ENCODE results near the gene PHLDB2. TPM values are rescaled to one million over a fixed set of nuclear protein-coding genes. Genes with fewer than 3 reads are reported as not detected.
"Not testable (repeated sequence)": the region's sequence is repeated elsewhere in the genome, so short reads cannot be mapped to it uniquely, and the experiment has no call there.

The PHLDB2 gene
- total RNA-seq, 1 donor from 2014 or later = 170 TPM

DNA sequence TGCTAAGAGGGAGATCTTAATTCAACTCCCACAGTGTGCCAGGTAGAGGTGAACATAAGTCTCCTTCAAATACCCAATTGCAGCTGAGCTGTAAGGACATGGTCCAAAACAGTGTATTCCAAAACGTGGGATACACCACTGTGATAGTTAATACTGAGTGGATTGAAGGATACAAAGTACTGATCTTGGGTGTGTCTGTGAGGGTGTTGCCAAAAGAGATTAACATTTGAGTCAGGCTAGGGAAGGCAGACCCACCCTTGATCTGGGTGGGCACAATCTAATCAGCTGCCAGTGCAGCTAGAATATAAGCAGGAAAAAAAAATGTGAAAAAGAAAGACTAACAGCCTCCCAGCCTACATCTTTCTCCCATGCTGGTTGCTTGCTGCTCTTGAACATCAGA is 45.1 kb upstream of the PHLDB2 start:
- no peak overlapping the region for H3K4me2 ChIP-seq (ENCODE audit: low read length)
- H2AFZ ChIP-seq (ENCODE audit: low read depth, low read length) = no peak overlapping the region
- H3K27me3 ChIP-seq (ENCODE audit: insufficient read depth, low read length) = no peaks in the 10 kb centered on the region
- Mint-ChIP-seq H3K4me3 (ENCODE audit: unreplicated experiment) (no peak overlapping the region), H3K27me3 (ENCODE audit: low read depth, unreplicated experiment) (no peaks in the 10 kb centered on the region), H3K4me1 (ENCODE audit: low read depth, unreplicated experiment) (peaks cover 40% of the 10 kb centered on the region), H3K9me3 (ENCODE audit: unreplicated experiment) (peaks cover 25% of the 10 kb centered on the region), H3K36me3 (ENCODE audit: low read depth, unreplicated experiment) (peaks cover 3% of the 10 kb centered on the region), H3K27ac (ENCODE audit: unreplicated experiment) (no peak overlapping the region)
- H3K4me3 ChIP-seq (ENCODE audit: insufficient read depth, low read depth, low read length) = no peak overlapping the region
- H3K9me3 ChIP-seq (ENCODE audit: insufficient read depth, low read depth, low read length) = peaks cover 3% of the 10 kb centered on the region
- no peak for DNase-seq (ENCODE audit: low read depth)
- no peaks in the 10 kb centered on the region for H4K20me1 ChIP-seq (ENCODE audit: insufficient read depth, low read length)
- no peak for FAIRE-seq
- no peaks in the 10 kb centered on the region for H3K79me2 ChIP-seq (ENCODE audit: insufficient read depth, low read length)
- H3K27ac ChIP-seq (ENCODE audit: low read depth, low read length) = no peak overlapping the region
- peaks cover 31% of the 10 kb centered on the region for H3K4me1 ChIP-seq (ENCODE audit: insufficient read depth, low read length)
- TF ChIP-seq, protein P1, sequence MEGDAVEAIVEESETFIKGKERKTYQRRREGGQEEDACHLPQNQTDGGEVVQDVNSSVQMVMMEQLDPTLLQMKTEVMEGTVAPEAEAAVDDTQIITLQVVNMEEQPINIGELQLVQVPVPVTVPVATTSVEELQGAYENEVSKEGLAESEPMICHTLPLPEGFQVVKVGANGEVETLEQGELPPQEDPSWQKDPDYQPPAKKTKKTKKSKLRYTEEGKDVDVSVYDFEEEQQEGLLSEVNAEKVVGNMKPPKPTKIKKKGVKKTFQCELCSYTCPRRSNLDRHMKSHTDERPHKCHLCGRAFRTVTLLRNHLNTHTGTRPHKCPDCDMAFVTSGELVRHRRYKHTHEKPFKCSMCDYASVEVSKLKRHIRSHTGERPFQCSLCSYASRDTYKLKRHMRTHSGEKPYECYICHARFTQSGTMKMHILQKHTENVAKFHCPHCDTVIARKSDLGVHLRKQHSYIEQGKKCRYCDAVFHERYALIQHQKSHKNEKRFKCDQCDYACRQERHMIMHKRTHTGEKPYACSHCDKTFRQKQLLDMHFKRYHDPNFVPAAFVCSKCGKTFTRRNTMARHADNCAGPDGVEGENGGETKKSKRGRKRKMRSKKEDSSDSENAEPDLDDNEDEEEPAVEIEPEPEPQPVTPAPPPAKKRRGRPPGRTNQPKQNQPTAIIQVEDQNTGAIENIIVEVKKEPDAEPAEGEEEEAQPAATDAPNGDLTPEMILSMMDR (IDR thresholded peaks at IDR 0.05; ENCODE audit: insufficient read depth, low read depth, low read length) = no peak
- no peak for TF ChIP-seq EZH2 (IDR thresholded peaks at IDR 0.05; ENCODE audit: insufficient read depth, low read length)
- no peak overlapping the region for H3K9ac ChIP-seq (ENCODE audit: low read length)
- no peaks in the 10 kb centered on the region for H3K36me3 ChIP-seq (ENCODE audit: insufficient read depth, low read length)

DNA sequence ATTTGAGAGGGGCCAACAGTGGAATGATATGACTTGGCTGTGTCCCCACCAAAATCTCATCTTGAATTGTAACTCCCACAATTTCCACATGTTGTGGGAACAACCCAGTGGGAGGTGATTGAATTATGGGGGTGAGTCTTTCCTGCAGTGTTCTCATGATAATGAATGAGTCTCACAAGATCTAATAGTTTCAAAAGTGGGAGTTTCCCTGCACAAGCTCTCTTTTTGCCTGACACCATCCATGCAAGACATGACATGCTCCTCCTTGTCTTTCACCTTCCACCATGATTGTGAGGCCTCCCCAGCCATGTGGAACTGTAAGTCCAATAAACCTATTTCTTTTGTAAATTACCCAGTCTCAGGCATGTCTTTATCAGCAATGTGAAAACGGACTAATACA is 42.3 kb upstream of the PHLDB2 start:
- H3K27me3 ChIP-seq (ENCODE audit: insufficient read depth, low read length); DNase-seq (ENCODE audit: low read depth); H3K27me3 Mint-ChIP-seq (ENCODE audit: low read depth, unreplicated experiment); H3K27ac ChIP-seq (ENCODE audit: low read depth, low read length); H3K4me1 ChIP-seq (ENCODE audit: insufficient read depth, low read length); H3K79me2 ChIP-seq (ENCODE audit: insufficient read depth, low read length); H3K27ac Mint-ChIP-seq (ENCODE audit: unreplicated experiment); H3K36me3 ChIP-seq (ENCODE audit: insufficient read depth, low read length); H3K9ac ChIP-seq (ENCODE audit: low read length); H4K20me1 ChIP-seq (ENCODE audit: insufficient read depth, low read length); H3K4me2 ChIP-seq (ENCODE audit: low read length); H3K4me3 ChIP-seq (ENCODE audit: insufficient read depth, low read depth, low read length); FAIRE-seq; H2AFZ ChIP-seq (ENCODE audit: low read depth, low read length); H3K4me3 Mint-ChIP-seq (ENCODE audit: unreplicated experiment); H3K9me3 ChIP-seq (ENCODE audit: insufficient read depth, low read depth, low read length): not testable (repeated sequence)
- peaks cover 35% of the 10 kb centered on the region for H3K9me3 Mint-ChIP-seq (ENCODE audit: unreplicated experiment)
- peaks cover 10% of the 10 kb centered on the region for H3K36me3 Mint-ChIP-seq (ENCODE audit: low read depth, unreplicated experiment)
- peaks cover 12% of the 10 kb centered on the region for H3K4me1 Mint-ChIP-seq (ENCODE audit: low read depth, unreplicated experiment)

DNA sequence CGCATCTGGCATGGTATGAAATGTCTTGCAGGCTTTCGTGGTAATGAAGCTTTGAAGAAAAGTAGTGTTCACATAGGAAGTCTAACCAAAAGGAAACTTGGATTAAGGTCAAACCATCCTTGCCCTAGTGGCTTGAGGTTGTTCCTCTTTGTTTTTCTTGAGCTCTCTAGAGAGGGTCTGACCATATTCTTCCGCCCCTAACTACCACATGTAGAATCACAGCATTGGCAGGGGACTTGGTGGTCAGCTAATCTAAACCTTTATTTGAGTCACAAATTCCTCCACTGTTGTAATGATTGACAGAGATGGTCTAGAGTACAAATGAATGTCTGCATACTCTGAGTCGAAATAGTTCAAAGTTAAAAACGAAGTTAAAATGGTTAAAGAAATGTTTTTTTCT is 39.1 kb upstream of the PHLDB2 start:
- Histone ChIP-seq H3K9ac (ENCODE audit: low read length) (no peak overlapping the region), H3K79me2 (ENCODE audit: insufficient read depth, low read length) (no peaks in the 10 kb centered on the region), H3K27ac (ENCODE audit: low read depth, low read length) (no peak overlapping the region), H3K36me3 (ENCODE audit: insufficient read depth, low read length) (no peaks in the 10 kb centered on the region), H3K4me1 (ENCODE audit: insufficient read depth, low read length) (no peaks in the 10 kb centered on the region), H3K9me3 (ENCODE audit: insufficient read depth, low read depth, low read length) (peaks cover 3% of the 10 kb centered on the region), H3K27me3 (ENCODE audit: insufficient read depth, low read length) (no peaks in the 10 kb centered on the region), H2AFZ (ENCODE audit: low read depth, low read length) (no peak overlapping the region), H3K4me3 (ENCODE audit: insufficient read depth, low read depth, low read length) (no peak overlapping the region), H3K4me2 (ENCODE audit: low read length) (no peak overlapping the region), H4K20me1 (ENCODE audit: insufficient read depth, low read length) (no peaks in the 10 kb centered on the region)
- H3K4me1 Mint-ChIP-seq (ENCODE audit: low read depth, unreplicated experiment) = peaks cover 14% of the 10 kb centered on the region
- TF ChIP-seq, protein P1 (IDR thresholded peaks at IDR 0.05; ENCODE audit: insufficient read depth, low read depth, low read length) = no peak
- no peak for TF ChIP-seq EZH2 (IDR thresholded peaks at IDR 0.05; ENCODE audit: insufficient read depth, low read length)
- DNase-seq (ENCODE audit: low read depth) = no peak
- no peak for FAIRE-seq
- peaks cover 33% of the 10 kb centered on the region for H3K9me3 Mint-ChIP-seq (ENCODE audit: unreplicated experiment)
- peaks cover 10% of the 10 kb centered on the region for H3K36me3 Mint-ChIP-seq (ENCODE audit: low read depth, unreplicated experiment)
- H3K4me3 Mint-ChIP-seq (ENCODE audit: unreplicated experiment) = no peak overlapping the region
- H3K27me3 Mint-ChIP-seq (ENCODE audit: low read depth, unreplicated experiment) = no peaks in the 10 kb centered on the region
- no peak overlapping the region for H3K27ac Mint-ChIP-seq (ENCODE audit: unreplicated experiment)
